AG09319 (cell line): Measurements from ENCODE around the gene PDF.

ENCODE experiments used
- DNase-seq: peaks from one replicate; pipeline ENCODE4 v3.0.0-alpha.2; 2010; ENCODE audit warnings: low read depth; ENCODE audit errors: extremely low read depth
- TF ChIP-seq, protein P1 (sequence below): IDR thresholded peaks from 2 replicates; pipeline ENCODE4 v1.5.1; 2011; ENCODE audit warnings: low read depth, mild to moderate bottlenecking, inconsistent platforms, low read length, moderate library complexity

The PDF gene

DNA sequence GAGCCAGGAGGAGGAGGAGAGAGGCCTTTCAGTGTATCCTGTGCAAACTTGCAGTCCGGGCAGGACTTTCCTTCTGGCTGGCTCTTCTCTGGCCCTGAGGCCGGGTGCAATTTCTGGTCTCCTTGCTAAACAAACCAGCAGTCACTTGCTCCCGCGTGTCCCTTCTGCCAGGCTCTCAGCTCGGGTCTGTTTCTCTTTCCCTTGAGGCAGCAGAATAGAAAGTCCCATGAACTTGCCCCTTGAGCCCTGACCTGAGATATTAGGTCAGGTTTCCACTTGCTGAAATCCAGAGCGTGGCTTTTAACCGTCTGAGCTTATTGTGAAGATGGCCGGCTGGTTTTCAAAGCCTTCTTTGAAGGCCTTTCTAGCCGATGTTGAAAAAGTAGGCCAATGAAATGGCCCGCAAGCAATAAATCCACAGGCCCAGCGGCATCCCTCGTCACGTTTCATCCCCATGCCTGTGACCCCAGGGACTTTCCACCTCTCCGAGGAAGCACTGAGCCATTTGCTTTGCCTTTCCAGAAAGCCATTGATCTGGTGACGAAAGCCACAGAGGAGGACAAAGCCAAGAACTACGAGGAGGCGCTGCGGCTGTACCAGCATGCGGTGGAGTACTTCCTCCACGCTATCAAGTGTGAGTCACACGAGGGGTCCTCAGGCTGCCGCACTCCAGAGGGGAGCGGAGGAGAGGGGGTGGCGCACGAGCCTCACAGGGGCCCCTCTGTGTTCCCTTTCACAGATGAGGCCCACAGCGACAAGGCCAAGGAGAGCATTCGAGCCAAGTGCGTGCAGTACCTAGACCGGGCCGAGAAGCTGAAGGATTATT lies 14.7 kb downstream of the PDF start:
- TF ChIP-seq, protein P1, sequence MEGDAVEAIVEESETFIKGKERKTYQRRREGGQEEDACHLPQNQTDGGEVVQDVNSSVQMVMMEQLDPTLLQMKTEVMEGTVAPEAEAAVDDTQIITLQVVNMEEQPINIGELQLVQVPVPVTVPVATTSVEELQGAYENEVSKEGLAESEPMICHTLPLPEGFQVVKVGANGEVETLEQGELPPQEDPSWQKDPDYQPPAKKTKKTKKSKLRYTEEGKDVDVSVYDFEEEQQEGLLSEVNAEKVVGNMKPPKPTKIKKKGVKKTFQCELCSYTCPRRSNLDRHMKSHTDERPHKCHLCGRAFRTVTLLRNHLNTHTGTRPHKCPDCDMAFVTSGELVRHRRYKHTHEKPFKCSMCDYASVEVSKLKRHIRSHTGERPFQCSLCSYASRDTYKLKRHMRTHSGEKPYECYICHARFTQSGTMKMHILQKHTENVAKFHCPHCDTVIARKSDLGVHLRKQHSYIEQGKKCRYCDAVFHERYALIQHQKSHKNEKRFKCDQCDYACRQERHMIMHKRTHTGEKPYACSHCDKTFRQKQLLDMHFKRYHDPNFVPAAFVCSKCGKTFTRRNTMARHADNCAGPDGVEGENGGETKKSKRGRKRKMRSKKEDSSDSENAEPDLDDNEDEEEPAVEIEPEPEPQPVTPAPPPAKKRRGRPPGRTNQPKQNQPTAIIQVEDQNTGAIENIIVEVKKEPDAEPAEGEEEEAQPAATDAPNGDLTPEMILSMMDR = no peak
- no peak for DNase-seq

DNA sequence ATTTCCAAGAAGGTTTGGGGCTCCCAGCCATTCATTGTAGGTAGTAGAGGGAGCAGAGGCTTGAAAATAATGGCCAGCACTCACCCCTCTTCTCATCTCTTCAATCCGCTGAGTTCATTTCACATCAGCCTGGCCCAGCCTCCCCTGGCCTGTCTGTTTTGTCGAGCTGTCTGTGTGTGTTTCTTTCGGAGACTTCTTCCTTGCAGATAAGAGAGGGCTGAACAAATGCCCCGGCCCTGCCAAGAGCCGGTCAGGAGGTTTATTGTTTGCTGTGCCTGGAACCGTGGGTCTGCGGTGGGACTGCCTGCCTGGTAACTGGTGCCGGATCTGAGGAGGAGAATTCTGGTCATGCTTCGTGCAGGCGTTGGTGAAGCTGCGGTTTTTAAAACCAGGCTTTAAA lies 15.9 kb downstream of the PDF start:
- TF ChIP-seq, protein P1 = no peak
- DNase-seq = no peak

DNA sequence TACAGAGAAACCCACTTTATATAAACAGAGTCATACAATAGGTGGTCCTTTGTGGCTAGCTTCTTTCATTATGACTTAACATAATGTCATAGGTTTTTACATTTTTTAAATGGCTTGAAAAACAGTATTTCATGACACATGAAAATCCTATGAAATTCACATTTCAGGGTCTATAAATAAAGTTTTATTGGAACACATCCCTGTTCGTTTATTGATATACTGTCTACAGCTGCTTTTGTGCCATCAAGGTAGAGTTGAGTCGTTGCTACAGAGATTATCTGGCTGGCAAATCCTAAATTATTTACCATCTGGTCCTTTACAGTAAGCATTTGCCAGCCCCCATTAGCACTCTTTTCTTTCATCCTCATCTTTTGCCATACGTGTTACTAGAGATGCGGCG lies 16.9 kb downstream of the PDF start:
- TF ChIP-seq, protein P1 = no peak
- no peak for DNase-seq

DNA sequence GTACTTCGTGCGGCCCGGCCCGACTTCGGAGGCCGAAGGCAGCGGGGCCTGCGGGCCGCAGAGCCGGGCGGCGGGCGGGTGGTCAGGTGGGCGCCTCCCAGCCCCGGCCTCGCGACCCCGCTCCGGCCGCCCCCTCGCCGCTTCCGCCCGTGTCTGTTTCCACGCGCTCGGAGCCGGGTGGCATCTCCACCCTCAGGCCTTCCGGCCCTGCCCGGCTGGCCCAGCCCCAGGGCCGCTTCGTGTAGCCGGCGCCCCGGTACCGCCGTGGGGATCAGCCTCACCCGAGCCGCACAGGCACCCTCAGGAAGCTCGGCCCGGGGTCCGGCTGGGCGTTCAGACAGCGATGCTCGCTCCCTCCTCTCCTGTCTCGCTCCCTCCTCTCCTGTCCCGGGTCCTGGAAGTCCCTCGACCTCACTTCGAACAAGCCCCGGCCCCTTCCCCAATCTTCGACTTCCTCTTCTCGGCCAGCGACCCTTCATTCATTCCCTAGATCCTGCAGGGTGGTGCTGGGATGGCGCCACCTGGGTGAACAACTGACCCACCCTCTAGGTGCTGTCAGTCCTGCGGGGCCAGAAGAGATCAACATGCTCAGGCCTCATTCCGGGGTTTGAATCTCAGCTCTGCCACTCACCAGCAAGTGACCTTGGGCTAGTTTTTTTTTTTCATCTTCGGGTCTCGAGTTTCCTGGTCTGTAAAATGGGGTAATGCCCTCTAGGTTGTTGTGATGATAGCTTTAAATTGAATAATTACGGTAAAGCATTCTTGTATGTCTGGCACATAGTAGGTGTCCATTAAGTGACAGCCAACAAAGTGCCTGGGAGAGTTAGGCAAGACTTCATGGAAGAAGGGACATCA lies 18.6 kb downstream of the PDF start:
- no peak for DNase-seq
- TF ChIP-seq, protein P1 = no peak; the same call in 1 of the 2 replicates

DNA sequence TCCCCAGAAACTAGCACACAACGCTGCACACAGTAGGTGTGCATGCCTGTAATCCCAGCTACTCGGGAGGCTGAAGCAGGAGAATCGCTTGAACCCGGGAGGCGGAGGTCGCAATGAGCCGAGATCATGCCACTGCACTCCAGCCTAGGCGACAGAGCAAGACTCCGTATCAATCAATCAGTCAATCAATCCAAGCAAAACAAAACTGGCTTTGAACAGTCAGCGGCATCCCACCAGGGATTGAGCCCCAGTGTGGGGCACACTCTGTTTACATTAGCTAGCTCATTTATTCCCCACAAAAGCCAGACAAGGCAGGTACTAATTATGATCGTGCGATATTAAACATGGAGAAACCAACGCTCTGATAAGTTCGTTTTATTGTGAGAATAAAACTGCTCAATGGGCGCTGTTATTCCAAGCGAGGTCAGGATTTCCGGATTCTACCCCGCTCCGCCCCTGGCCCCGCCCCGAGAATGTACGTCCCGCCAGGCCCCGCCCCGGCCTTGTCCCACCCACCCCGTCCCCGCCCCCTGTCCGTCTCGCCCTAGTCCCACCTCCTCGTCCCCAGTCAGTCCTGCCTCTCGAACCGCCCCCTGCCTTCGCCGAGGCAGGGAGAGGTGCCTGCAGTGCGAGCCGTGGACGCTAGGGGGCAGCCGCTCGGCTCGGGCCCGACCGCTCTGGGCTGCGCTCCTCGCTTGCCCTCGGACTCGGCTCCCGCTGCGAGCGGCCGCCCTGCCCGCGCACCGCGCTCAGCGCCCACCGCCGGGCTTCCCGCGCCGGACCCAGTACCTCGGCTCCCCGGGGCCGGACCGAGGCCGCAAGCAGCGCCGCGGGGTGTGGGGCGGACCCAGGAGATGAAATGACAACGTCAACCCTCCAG lies 19.5 kb downstream of the PDF start, which contains the start of gene VPS4A:
Gene VPS4A, plus strand, starts transcription at position 698 of the 880 bp plus-strand sequence. Its CDS starts 162 bp downstream, at position 860.
- TF ChIP-seq, protein P1 = peak; percentile 73
- peak; percentile 95 for DNase-seq

DNA sequence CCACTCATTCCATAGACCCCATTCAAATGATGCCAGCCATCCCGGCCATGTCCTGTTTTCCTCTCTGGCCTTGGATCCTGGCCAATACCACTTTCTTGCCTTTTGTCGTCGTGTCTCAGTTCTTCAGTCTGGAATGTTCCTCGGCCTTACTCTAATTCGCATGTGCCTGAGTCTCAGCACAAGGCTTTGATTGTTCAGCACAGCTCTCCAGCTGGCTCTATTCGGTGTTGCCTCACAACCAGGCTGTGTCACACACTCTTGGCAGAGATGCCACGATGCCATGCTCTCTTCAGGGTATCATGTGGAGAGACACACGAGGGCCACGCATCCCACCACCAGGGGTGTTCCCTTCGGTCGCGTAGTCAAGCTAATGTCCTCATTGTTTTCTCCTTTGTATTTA lies 21.1 kb downstream of the PDF start:
- DNase-seq = no peak
- TF ChIP-seq, protein P1 = no peak
